NCI-H1417 (cell line): ENCODE data around the gene HHAT.
A peak's percentile ranks its signal among the peaks of the same experiment; 100 is the strongest.

Experiments
- DNase-seq, 3 experiments: peaks; one replicate each; lab custom pipeline; 2025; lab: John Stamatoyannopoulos, UW

Gene HHAT

GRCh38 chr1:210551899-210552298, 223.2 kb downstream of the HHAT start:
- no peak for DNase-seq

GRCh38 chr1:210553711-210554110, 225.0 kb downstream of the HHAT start:
- DNase-seq, result no peak

DNA sequence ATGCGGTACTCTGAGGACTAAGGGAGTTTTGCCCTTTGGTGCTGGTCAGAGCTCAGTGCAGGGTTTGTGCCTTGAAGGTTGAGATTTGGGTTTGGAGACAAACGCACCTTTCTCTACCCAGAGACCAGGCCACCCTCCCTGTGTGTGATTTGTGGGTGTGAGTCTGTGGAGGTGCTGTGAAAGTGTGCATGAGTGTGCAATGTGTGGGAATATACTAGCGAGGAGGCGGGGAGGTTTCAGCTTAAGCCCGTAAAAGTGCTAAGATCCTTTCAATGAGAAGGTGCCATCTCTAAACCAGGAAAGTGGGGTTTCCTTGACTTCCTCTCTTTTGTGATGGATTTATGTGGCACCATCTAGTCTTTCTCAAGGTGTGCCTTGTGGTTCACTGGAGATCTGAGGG, 225.7 kb downstream of the HHAT start:
- no peak for DNase-seq

DNA sequence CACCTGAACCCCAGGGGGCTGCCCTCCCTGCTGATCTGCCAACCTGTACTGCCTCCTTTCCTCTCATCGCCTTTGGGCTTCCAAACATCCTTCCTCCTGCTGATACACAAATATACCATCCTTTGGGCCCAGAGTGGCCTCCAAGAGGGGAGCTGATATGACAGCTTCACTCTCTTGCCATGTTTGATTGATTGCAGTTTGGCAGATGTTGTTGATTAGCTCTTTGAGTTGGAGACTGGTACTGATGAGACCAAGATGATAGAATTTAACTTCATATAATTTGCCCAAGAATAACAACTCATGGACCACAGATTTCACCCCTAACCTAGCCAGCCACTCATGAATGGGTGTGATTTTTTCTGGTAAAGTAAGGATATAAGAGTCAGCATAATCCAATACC, 227.8 kb downstream of the HHAT start:
- DNase-seq, result no peak

GRCh38 chr1:210557426-210558077, 228.8 kb downstream of the HHAT start:
- DNase-seq, result no peak

- DNase-seq, result peak; percentile 16 to 67 (median 16)
Measured at GRCh38 chr1:210558302-210558701, 229.6 kb downstream of the HHAT start.

GRCh38 chr1:210565306-210565705, 236.6 kb downstream of the HHAT start:
- DNase-seq, result no peak

DNA sequence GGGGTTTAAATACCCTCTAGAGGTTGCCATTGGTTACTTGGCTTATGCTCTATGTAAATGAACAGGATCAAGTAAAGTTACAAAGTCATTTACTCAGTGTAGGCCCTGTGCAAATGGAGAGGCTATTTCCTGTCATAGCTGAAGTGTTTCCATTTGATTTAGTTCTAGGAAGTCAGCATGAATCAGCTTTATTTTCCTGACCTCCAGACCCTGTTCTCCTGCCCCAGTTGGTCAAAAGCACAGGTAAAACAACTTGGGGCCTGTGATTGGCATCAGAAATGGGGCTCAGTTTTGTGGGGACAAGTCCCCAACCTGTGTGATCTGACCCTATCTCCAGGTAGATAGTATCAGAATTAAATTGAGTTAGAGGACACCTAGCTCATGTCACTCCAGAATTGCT, 239.9 kb downstream of the HHAT start:
- DNase-seq, result no peak

DNA sequence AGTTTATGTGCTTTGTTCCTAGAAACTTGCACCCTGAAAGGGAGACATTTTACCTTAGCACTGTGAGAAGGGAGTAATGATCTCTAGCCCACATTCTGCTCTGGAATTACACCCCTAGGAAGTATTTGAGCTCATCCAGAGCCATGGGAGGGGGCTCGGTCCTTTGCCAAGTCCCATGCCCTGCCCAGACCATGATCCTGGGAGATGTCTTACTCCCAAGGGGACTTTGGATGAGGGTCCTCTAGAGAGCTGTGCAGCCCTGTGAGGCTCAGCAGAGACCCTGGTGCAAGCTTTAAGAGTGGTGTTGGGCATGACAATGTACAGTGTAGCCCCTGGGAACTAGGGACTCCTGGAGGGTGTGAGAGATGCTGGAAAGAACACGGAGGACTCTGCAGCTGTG, 241.4 kb downstream of the HHAT start:
- DNase-seq, result no peak

- DNase-seq, result no peak
Measured at GRCh38 chr1:210571356-210572284, 242.9 kb downstream of the HHAT start.

- DNase-seq, result no peak
Measured at GRCh38 chr1:210573141-210573540, 244.4 kb downstream of the HHAT start.

- DNase-seq, result no peak
Measured at GRCh38 chr1:210582205-210582970, 253.7 kb downstream of the HHAT start.

- peak; percentile 89 to 97 (median 92) for DNase-seq
Measured at GRCh38 chr1:210584439-210585113, 255.9 kb downstream of the HHAT start.

DNA sequence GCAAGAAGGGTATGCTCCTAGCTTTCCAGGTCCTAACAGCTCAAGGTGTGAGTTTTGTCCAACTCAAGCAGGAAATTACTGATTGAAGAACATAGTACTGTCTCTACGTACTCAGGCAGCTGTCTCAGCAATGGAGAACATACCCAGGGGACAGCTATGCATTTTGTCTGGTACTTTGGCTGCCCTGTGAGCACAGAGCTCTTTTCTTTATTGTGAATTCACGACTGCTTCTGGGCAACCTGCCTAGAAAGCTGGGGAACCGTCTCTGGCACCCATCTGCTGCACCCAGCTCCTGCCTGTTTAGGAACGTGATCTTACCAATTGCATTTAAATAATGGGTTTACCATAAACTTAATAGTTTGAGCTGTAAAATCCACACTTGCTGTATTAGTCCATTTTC, 258.1 kb downstream of the HHAT start:
- DNase-seq, result no peak

- no peak for DNase-seq
Measured at GRCh38 chr1:210587566-210587965, 258.9 kb downstream of the HHAT start.

- no peak for DNase-seq
Measured at GRCh38 chr1:210588357-210588756, 259.7 kb downstream of the HHAT start.

GRCh38 chr1:210588946-210589345, 260.2 kb downstream of the HHAT start:
- DNase-seq, result no peak

- DNase-seq, result no peak
Measured at GRCh38 chr1:210591214-210591613, 262.5 kb downstream of the HHAT start.

DNA sequence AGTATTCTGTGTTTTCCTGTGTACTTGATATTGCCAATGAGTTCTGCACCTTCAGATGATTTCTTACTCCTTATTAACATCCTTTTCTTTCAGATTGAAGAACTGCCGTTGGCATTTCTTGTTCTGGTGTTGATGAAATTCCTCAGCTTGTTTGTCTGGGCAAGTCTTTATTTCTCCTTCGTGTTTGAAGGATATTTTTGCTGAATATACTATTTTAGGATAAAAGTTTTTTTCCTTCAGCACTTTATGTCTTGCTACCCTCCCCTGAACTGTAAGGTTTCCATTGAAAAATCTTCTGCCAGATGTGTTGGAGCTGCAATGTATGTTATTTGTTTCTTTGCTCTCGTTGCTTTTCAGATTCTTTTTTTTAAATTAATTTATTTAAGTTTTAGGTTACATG, 265.9 kb downstream of the HHAT start:
- DNase-seq, result no peak

- no peak for DNase-seq
Measured at GRCh38 chr1:210596641-210597040, 267.9 kb downstream of the HHAT start.

DNA sequence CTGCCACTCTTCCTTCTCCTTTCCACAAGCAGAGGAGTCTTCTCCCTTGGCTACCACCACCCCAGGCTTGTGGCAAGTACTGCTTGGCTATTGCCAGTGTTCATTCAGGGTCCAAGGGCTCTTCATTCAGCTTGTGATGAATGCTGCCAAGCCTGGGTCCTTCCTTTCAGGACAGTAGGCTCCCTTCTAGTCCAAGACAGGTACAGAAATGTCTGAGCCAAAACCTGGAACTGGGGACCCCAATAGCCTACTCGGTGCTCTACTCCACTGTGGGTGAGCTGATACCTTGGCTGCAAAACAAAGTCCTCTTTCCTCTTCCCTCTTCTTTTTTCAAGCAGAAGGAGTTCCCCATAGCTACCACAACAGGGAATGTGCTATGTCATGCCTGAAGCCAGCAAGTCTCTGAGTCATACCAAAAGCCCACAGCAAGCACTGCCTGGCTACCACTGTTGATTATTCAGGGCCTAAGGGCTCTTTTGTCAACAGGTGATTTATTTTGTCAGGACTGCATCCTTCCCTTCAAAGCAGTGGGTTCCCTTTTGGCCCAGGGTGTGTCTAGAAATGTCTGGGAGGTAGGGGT, 268.9 kb downstream of the HHAT start:
- DNase-seq, result no peak
